PC-3 (cell line): ENCODE data around the gene NKX1-1. TPM values are rescaled to one million over a fixed set of nuclear protein-coding genes. Genes with fewer than 3 reads are reported as not detected.

Source experiments
- ATAC-seq: fragments of 200-7000 bp; cut with Tn5 transposase; 2 replicates; pipeline ENCODE4 v1.9.1; 2020; ENCODE audit warnings: mild to moderate bottlenecking, moderate library complexity
- BruUV-seq: library from RNA; stranded (reverse); fragments of 400-500 nt; replicated peaks from 2 replicates; lab custom pipeline; 2021; lab: Mats Ljungman, UMichigan
- CTCF ChIA-PET: fragments of 300-600 bp; sonication (Branson Sonifier 250); formaldehyde crosslinking; loops from one replicate; lab custom pipeline; 2022; ENCODE audit warnings: antibody characterized with exemption; lab: Charles Lee
- POLR2A ChIA-PET: fragments of 300-600 bp; sonication (Branson Sonifier 250); formaldehyde crosslinking; loops from one replicate; lab custom pipeline; 2022; ENCODE audit warnings: antibody characterized with exemption; ENCODE audit not compliant: unreplicated experiment; lab: Charles Lee
- DNase-seq: peaks from one replicate; pipeline ENCODE4 v3.0.0-alpha.2; 2015
- H2AFZ ChIP-seq: fragments of 300-600 bp; sonication (generic); 2 replicates; pipeline ENCODE4 v1.6.0; 2016; ENCODE audit warnings: antibody characterized with exemption, low read length
- H3F3A ChIP-seq: fragments of 300-600 bp; sonication (generic); one replicate; pipeline ENCODE4 v1.6.0; 2017; ENCODE audit warnings: antibody characterized with exemption, low read length, control low read depth, mild to moderate bottlenecking; ENCODE audit not compliant: unreplicated experiment
- H3K27ac ChIP-seq: fragments of 300-600 bp; sonication (generic); 2 replicates; pipeline ENCODE4 v1.5.1; 2016; ENCODE audit warnings: mild to moderate bottlenecking, low read length
- H3K27me3 ChIP-seq: fragments of 300-600 bp; sonication (generic); 2 replicates; pipeline ENCODE4 v1.6.1; 2016; ENCODE audit warnings: low read length, mixed read lengths
- H3K36me3 ChIP-seq: fragments of 300-600 bp; sonication (generic); 2 replicates; pipeline ENCODE4 v1.6.1; 2016; ENCODE audit warnings: low read depth, mixed run types, low read length, mixed read lengths
- H3K4me1 ChIP-seq: fragments of 300-600 bp; sonication (generic); 2 replicates; pipeline ENCODE4 v1.5.1; 2016; ENCODE audit warnings: low read length; ENCODE audit not compliant: insufficient read depth
- H3K4me2 ChIP-seq: fragments of 300-600 bp; sonication (generic); 2 replicates; pipeline ENCODE4 v1.6.0; 2016; ENCODE audit warnings: low read length
- H3K4me3 ChIP-seq: fragments of 300-600 bp; sonication (generic); 2 replicates; pipeline ENCODE4 v1.5.1; 2016; ENCODE audit warnings: mild to moderate bottlenecking, low read length, mixed read lengths
- H3K79me2 ChIP-seq: fragments of 300-600 bp; sonication (generic); 2 replicates; pipeline ENCODE4 v1.6.1; 2017; ENCODE audit warnings: low read length, mixed read lengths
- H3K9ac ChIP-seq: fragments of 300-600 bp; sonication (generic); 2 replicates; pipeline ENCODE4 v1.6.0; 2016; ENCODE audit warnings: mild to moderate bottlenecking, low read length
- H3K9me2 ChIP-seq: fragments of 300-600 bp; sonication (generic); replicated peaks from 2 replicates; pipeline ENCODE4 v1.6.1; 2016; ENCODE audit warnings: mixed run types, low read length, mixed read lengths
- H3K9me3 ChIP-seq: fragments of 300-600 bp; sonication (generic); 2 replicates; pipeline ENCODE4 v1.6.1; 2016; ENCODE audit warnings: low read length, mixed read lengths
- H4K20me1 ChIP-seq: fragments of 300-600 bp; sonication (generic); 2 replicates; pipeline ENCODE4 v1.6.1; 2016; ENCODE audit warnings: low read length, mixed read lengths
- EZH2 ChIP-seq: fragments of 300-600 bp; sonication (generic); IDR thresholded peaks from one replicate; pipeline ENCODE4 v1.6.1; 2017; ENCODE audit warnings: antibody characterized with exemption, mild to moderate bottlenecking, low read length; ENCODE audit not compliant: unreplicated experiment
- EZH2phosphoT487 ChIP-seq: fragments of 300-600 bp; sonication (generic); IDR thresholded peaks from 2 replicates; pipeline ENCODE4 v1.6.1; 2018; ENCODE audit warnings: mild to moderate bottlenecking, antibody characterized with exemption, low read length, borderline replicate concordance
- intact Hi-C: fragments of 100-400 bp; cut with micrococcal nuclease; formaldehyde crosslinking; loops from 2 replicates; pipeline ENCODE4 v1.9.0; 2023
- total RNA-seq: library from RNA; depleted of rRNA; stranded (reverse); fragments of >200 nt; gene quantifications from 2 replicates; pipeline ENCODE4 v1.2.3, GENCODE V29; 2014
- TF ChIP-seq, protein P1 (sequence below): fragments of 300-600 bp; sonication (generic); conservative IDR thresholded peaks from 2 replicates; pipeline ENCODE4 v1.5.1; 2017; ENCODE audit warnings: antibody characterized with exemption, low read depth, mild to moderate bottlenecking, low read length

NKX1-1 gene
- total RNA-seq, 1 experiment from 2014 or later = not detected

GRCh38 chr4:1365271-1366178, 40.7 kb downstream of the NKX1-1 start:
- no peaks in the 10 kb centered on the region for H3K36me3 ChIP-seq
- intact Hi-C loops = no loop called here
- H2AFZ ChIP-seq = no peak overlapping the region
- H3K4me1 ChIP-seq = no peaks in the 10 kb centered on the region
- no TSS peak for BruUV-seq
- ChIA-PET CTCF (no interaction called here), POLR2A (no interaction called here)
- no peaks in the 10 kb centered on the region for H3K9me2 ChIP-seq
- H3K9me3 ChIP-seq = no peaks in the 10 kb centered on the region
- H4K20me1 ChIP-seq = no peaks in the 10 kb centered on the region
- H3K79me2 ChIP-seq = no peaks in the 10 kb centered on the region
- no peak overlapping the region for H3K27ac ChIP-seq
- no peaks in the 10 kb centered on the region for H3F3A ChIP-seq
- TF ChIP-seq, protein P1, sequence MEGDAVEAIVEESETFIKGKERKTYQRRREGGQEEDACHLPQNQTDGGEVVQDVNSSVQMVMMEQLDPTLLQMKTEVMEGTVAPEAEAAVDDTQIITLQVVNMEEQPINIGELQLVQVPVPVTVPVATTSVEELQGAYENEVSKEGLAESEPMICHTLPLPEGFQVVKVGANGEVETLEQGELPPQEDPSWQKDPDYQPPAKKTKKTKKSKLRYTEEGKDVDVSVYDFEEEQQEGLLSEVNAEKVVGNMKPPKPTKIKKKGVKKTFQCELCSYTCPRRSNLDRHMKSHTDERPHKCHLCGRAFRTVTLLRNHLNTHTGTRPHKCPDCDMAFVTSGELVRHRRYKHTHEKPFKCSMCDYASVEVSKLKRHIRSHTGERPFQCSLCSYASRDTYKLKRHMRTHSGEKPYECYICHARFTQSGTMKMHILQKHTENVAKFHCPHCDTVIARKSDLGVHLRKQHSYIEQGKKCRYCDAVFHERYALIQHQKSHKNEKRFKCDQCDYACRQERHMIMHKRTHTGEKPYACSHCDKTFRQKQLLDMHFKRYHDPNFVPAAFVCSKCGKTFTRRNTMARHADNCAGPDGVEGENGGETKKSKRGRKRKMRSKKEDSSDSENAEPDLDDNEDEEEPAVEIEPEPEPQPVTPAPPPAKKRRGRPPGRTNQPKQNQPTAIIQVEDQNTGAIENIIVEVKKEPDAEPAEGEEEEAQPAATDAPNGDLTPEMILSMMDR = no peak; the same call in none of the 2 replicates
- TF ChIP-seq EZH2phosphoT487 (no peak), EZH2 (no peak)
- H3K4me3 ChIP-seq = no peak overlapping the region
- H3K9ac ChIP-seq = no peak overlapping the region
- H3K4me2 ChIP-seq = no peak overlapping the region
- ATAC-seq (no peak), DNase-seq (no peak)
- no peaks in the 10 kb centered on the region for H3K27me3 ChIP-seq

GRCh38 chr4:1364748-1365147, 41.5 kb downstream of the NKX1-1 start:
- Histone ChIP-seq H3K4me1 (no peaks in the 10 kb centered on the region), H3K79me2 (no peaks in the 10 kb centered on the region), H3K27me3 (no peaks in the 10 kb centered on the region), H3K9me2 (no peaks in the 10 kb centered on the region), H3K4me3 (no peak overlapping the region), H4K20me1 (no peaks in the 10 kb centered on the region), H3K9ac (no peak overlapping the region), H3K27ac (no peak overlapping the region), H3K9me3 (no peaks in the 10 kb centered on the region), H3K36me3 (no peaks in the 10 kb centered on the region), H3K4me2 (no peak overlapping the region), H3F3A (no peaks in the 10 kb centered on the region), H2AFZ (no peak overlapping the region)
- intact Hi-C loops = no loop called here
- no TSS peak for BruUV-seq
- POLR2A ChIA-PET = no interaction called here
- DNase-seq = no peak
- CTCF ChIA-PET = no interaction called here
- TF ChIP-seq, protein P1 = no peak
- no peak for TF ChIP-seq EZH2phosphoT487
- TF ChIP-seq EZH2 = no peak
- no peak for ATAC-seq

GRCh38 chr4:1364217-1364616, 42.0 kb downstream of the NKX1-1 start:
- Histone ChIP-seq H2AFZ (no peak overlapping the region), H3K9me2 (no peaks in the 10 kb centered on the region), H3K79me2 (no peaks in the 10 kb centered on the region), H4K20me1 (no peaks in the 10 kb centered on the region), H3K4me3 (no peak overlapping the region), H3K27ac (no peak overlapping the region), H3K4me1 (no peaks in the 10 kb centered on the region), H3K4me2 (no peak overlapping the region), H3F3A (no peaks in the 10 kb centered on the region), H3K27me3 (no peaks in the 10 kb centered on the region), H3K9ac (no peak overlapping the region), H3K36me3 (no peaks in the 10 kb centered on the region), H3K9me3 (no peaks in the 10 kb centered on the region)
- no peak for DNase-seq
- BruUV-seq = no TSS peak
- POLR2A ChIA-PET = no interaction called here
- ATAC-seq = no peak
- TF ChIP-seq EZH2phosphoT487 = no peak
- TF ChIP-seq EZH2 = no peak
- TF ChIP-seq, protein P1 = no peak
- CTCF ChIA-PET = no interaction called here
- intact Hi-C loops = no loop called here
